SJCRH30 (cell line): ENCODE measurements around the gene RUFY1. TPM values are rescaled to one million over a fixed set of nuclear protein-coding genes. Genes with fewer than 3 reads are reported as not detected.
"Not testable (repeated sequence)": the region's sequence is repeated elsewhere in the genome, so short reads cannot be mapped to it uniquely, and the experiment has no call there.

Source experiments
- DNase-seq, 2 experiments: peaks; one replicate each; pipeline ENCODE4 v3.0.0-alpha.2; 2015 to 2020
- H3K27ac ChIP-seq: fragments of 250-450 bp; sonication (Bioruptor Pico); 2 replicates; pipeline ENCODE4 v1.5.1; 2020; ENCODE audit warnings: mild to moderate bottlenecking, moderate library complexity
- H3K27me3 ChIP-seq: fragments of 250-450 bp; sonication (Bioruptor Pico); 2 replicates; pipeline ENCODE4 v1.5.1; 2020; ENCODE audit warnings: mild to moderate bottlenecking, moderate library complexity
- H3K36me3 ChIP-seq: fragments of 250-450 bp; sonication (Bioruptor Pico); 2 replicates; pipeline ENCODE4 v1.5.1; 2020; ENCODE audit warnings: mild to moderate bottlenecking, moderate library complexity
- H3K4me1 ChIP-seq: fragments of 250-450 bp; sonication (Bioruptor Pico); 2 replicates; pipeline ENCODE4 v1.5.1; 2020; ENCODE audit warnings: mild to moderate bottlenecking, moderate library complexity
- H3K4me3 ChIP-seq: fragments of 250-450 bp; sonication (Bioruptor Pico); 2 replicates; pipeline ENCODE4 v1.5.1; 2020; ENCODE audit warnings: mild to moderate bottlenecking, moderate library complexity
- H3K9me3 ChIP-seq: fragments of 250-450 bp; sonication (Bioruptor Pico); replicated peaks from 2 replicates; pipeline ENCODE4 v1.5.1; 2020; ENCODE audit warnings: mild to moderate bottlenecking, moderate library complexity
- total RNA-seq: library from RNA; depleted of rRNA; stranded (reverse); fragments of >200 nt; shearing (Covaris generic); gene quantifications from 2 replicates; pipeline ENCODE4 v1.2.3, GENCODE V29; 2014; rRNA removed

The RUFY1 gene
- 24.8 and 25.7 TPM in 2 replicates for total RNA-seq

DNA sequence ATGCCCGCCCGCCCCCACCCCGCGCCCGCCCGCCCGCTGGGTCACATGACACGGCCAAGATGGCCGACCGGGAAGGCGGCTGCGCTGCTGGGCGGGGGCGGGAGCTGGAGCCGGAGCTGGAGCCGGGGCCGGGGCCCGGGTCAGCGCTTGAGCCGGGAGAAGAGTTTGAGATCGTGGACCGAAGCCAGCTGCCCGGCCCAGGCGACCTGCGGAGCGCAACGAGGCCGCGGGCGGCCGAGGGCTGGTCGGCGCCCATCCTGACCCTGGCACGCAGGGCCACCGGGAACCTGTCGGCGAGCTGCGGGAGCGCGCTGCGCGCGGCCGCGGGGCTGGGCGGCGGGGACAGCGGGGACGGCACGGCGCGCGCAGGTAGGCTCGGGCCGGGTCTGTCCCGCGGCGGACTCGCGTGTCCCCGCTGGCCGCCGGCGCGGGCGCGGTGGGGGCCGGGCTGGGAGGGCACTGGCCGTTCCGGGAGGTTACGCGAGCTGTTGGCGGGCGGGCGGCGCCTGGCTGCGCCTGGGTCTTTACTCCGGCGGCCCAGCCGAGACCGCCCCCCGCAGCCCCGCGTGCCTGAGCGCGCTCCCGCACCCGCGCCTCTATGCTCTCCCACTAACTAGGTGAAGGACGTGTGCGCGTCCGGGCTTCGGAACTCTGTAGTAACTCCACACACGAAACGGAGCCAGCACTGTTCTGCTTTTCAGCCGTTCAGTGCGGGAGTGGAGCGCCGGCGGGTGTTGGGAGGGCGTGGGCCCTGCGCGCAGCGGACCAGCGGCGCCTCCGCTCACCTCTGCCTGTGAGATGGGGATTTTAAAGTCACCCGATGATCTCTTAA lies at the start of gene RUFY1:
TSS of gene RUFY1 (plus strand) at position 44 of the 832 bp plus-strand sequence. CDS start at position 60, 16 bp downstream.
- Histone ChIP-seq H3K27ac (peak within 1 kb of the TSS; percentile 71), H3K4me3 (peak within 1 kb of the TSS; percentile 82), H3K36me3 (0 out of 2 replicates have a peak, but pooled peaks cover 6% of the 10 kb centered on the region), H3K27me3 (no peaks in the 10 kb centered on the region), H3K9me3 (peaks cover 3% of the 10 kb centered on the region; the same call in 1 of the 2 replicates), H3K4me1 (no peaks in the 10 kb centered on the region)
- DNase-seq: peak; percentile 77 to 79

GRCh38 chr5:179501997-179502396 lies 48.4 kb upstream of the RUFY1 start:
- not testable (repeated sequence) for H3K36me3 ChIP-seq, H3K27ac ChIP-seq, DNase-seq, H3K9me3 ChIP-seq, H3K4me1 ChIP-seq, H3K27me3 ChIP-seq, H3K4me3 ChIP-seq

GRCh38 chr5:179502420-179502819 lies 47.9 kb upstream of the RUFY1 start:
- H3K27me3 ChIP-seq, H3K4me3 ChIP-seq, DNase-seq, H3K9me3 ChIP-seq, H3K27ac ChIP-seq, H3K4me1 ChIP-seq, H3K36me3 ChIP-seq: not testable (repeated sequence)

DNA sequence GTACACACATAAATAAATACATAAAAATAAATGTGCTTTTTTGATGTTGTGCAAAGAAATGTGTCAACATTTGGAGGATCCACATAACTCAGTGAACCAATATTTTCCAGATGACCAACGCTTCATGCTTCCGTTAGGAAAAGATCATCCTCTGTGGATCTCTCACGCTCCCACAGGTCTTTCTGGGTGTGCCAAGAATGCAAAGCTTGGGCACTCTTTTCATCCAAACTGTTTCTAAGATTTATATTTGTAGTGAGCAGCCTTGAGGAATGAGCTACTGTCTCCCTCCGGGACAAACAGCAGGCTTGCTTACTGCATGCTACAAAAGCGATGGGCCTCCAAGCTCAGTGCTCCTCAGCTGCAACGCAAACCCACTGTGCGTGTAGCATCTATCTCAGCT lies 46.2 kb upstream of the RUFY1 start:
- Histone ChIP-seq H3K27ac (no peak overlapping the region), H3K9me3 (no peaks in the 10 kb centered on the region), H3K27me3 (no peaks in the 10 kb centered on the region; the same call in 1 of the 2 replicates), H3K4me1 (no peaks in the 10 kb centered on the region), H3K4me3 (no peak overlapping the region), H3K36me3 (no peaks in the 10 kb centered on the region)
- no peak for DNase-seq

DNA sequence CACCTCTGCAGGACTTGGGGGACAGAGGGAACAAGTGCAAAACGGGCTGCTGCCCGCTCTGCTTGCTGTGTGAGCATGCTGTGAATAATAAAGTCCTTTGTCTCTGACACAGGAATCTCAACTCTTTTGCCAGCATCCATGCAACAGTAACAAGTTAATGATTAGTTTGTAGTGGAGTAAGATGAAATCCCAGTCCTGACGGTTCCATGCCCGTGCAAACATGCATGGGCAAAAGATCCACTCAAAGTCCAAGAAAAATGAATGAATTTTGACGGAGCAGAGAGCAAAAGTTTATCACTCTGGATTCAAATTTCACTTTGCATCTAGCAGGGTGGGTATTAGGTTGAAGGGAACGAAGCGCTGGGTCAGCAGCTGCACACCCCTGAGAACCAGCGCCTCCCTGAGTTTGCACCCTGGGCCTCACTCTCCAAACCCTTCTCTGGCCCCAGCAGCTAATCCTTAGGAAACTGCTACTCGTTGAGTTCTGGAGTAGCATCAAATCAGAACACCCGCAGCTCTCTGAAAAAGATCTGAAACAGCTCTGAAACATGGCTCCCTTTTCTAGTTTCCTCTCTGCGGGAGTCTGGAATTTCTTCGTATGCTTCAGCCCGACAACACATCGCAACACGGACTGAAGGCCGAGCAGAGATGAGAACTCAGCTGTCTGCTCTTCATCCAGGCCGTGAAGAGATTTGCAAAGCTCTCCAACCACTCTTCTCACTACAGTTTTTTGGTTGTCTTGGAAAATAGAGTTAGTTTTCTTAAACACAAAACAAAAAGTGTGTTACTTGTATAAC lies 45.6 kb upstream of the RUFY1 start:
- no peak for DNase-seq
- Histone ChIP-seq H3K4me3 (no peak overlapping the region), H3K9me3 (no peaks in the 10 kb centered on the region), H3K4me1 (no peaks in the 10 kb centered on the region), H3K36me3 (no peaks in the 10 kb centered on the region), H3K27me3 (no peaks in the 10 kb centered on the region; the same call in 1 of the 2 replicates), H3K27ac (no peak overlapping the region)

DNA sequence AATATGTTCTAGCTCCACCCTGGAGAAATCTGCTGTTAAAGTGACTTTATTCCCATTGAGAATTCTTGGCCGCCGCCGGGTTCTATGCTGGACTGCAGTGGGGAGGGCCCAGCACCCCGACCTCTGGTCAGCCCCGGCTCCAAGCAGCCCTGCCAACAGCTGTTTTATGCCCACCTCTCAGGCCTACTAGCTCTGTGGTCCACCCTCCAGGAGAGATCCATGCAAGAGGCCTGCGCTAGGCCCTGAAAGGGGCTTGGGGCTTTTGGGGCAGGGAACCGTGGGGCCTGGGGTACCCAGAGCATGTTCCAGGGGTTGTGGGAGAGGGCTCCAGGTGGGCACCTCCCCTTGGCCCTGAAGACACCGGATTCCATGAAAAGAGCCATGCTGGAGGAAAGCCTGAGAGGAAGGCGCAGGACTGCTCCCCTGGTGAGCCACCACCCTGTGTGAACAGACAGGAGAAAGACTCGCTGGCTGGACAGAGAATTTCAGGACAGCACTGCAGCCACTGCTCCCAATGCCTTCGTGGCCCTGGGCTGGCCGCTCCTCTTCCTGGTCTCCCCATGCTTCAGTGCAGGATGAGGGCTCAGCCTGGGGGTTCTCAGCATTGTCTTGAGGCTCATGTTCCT lies 44.6 kb upstream of the RUFY1 start:
- Histone ChIP-seq H3K36me3 (no peaks in the 10 kb centered on the region), H3K4me3 (no peak overlapping the region), H3K4me1 (no peaks in the 10 kb centered on the region), H3K9me3 (no peaks in the 10 kb centered on the region), H3K27me3 (no peaks in the 10 kb centered on the region; the same call in 1 of the 2 replicates), H3K27ac (no peak overlapping the region)
- no peak for DNase-seq

GRCh38 chr5:179509239-179509638 lies 41.1 kb upstream of the RUFY1 start:
- no peaks in the 10 kb centered on the region for H3K36me3 ChIP-seq
- H3K9me3 ChIP-seq: no peaks in the 10 kb centered on the region
- H3K4me1 ChIP-seq: no peaks in the 10 kb centered on the region
- no peak for DNase-seq
- H3K27me3 ChIP-seq: no peaks in the 10 kb centered on the region; the same call in 1 of the 2 replicates
- no peak overlapping the region for H3K27ac ChIP-seq
- H3K4me3 ChIP-seq: no peak overlapping the region

DNA sequence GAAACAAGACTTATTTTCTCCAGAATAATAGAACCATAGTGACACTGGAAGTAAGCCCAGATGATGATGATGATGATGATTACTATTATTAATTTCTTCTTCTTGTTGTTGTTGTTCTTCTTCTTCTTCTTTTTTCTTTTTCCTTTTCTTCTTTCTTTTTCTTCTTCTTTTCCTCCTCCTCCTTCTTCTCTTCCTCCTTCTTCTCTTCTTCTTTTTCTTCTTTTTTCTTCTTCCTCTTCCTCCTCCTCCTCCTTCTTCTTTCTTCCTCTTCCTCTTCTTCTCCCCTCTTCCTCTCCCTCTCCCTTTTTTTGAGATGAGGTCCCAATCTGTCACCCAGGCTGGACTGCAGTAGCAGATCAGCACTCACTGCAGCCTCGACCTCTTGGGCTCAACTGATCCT lies 40.5 kb upstream of the RUFY1 start:
- Histone ChIP-seq H3K27me3 (no peaks in the 10 kb centered on the region; the same call in 1 of the 2 replicates), H3K4me1 (no peaks in the 10 kb centered on the region), H3K4me3 (no peak overlapping the region), H3K27ac (no peak overlapping the region), H3K9me3 (no peaks in the 10 kb centered on the region), H3K36me3 (no peaks in the 10 kb centered on the region)
- no peak for DNase-seq

DNA sequence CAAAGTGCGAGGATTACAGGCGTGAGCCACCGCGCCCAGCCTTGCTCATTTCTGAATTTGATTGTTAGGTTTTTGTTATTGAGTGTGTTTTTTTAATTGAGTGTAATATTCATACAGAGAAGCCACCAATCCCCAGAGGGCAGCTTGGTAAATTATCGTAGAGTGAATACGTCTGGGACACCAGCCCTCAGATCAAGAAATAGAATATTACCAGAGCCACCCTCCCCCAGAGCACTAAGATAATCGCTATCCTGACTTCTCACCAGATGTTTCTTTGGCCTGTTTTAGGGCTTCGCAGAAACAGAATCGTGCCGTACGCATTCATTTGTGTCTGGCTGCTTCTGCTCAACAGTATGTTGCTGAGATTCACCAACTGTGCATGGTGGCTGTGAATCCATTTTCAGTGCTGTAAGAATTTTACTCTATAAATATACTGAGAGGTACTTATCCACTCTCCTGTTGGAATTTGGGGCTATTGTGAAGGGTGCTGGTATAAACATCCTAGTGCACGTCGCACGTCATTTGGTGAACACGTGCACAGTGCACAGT lies 37.8 kb upstream of the RUFY1 start:
- Histone ChIP-seq H3K27me3 (no peaks in the 10 kb centered on the region), H3K36me3 (no peaks in the 10 kb centered on the region), H3K4me1 (no peaks in the 10 kb centered on the region), H3K27ac (no peak overlapping the region), H3K4me3 (no peak overlapping the region), H3K9me3 (no peaks in the 10 kb centered on the region)
- no peak for DNase-seq

DNA sequence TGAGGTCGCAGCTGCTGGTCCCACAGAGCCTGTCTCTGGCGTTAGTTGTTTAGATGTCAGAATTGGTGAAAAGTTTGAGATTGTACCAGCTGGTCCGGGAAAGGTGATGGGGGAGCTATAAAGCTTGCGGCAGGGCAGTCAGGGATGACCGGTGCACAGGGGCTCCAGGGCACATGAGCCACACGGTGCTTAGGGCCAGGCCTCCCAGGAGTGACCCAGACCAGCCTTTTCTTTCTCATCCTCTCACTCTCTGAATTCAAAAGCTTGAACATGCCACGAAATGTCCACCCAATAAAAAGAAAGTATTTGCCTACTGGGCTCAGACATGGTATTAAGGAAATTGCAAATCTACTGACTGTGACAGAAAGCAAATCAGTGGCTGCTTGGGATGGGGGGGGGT lies 34.9 kb upstream of the RUFY1 start:
- H3K27ac ChIP-seq, DNase-seq, H3K9me3 ChIP-seq, H3K4me1 ChIP-seq, H3K27me3 ChIP-seq, H3K4me3 ChIP-seq, H3K36me3 ChIP-seq: not testable (repeated sequence)

GRCh38 chr5:179516221-179516620 lies 34.1 kb upstream of the RUFY1 start:
- Histone ChIP-seq H3K36me3 (no peaks in the 10 kb centered on the region), H3K4me3 (no peak overlapping the region), H3K27me3 (no peaks in the 10 kb centered on the region), H3K4me1 (no peaks in the 10 kb centered on the region), H3K27ac (no peak overlapping the region), H3K9me3 (no peaks in the 10 kb centered on the region)
- no peak for DNase-seq

GRCh38 chr5:179517746-179518145 lies 32.6 kb upstream of the RUFY1 start:
- H3K36me3 ChIP-seq, DNase-seq, H3K27me3 ChIP-seq, H3K27ac ChIP-seq, H3K9me3 ChIP-seq, H3K4me1 ChIP-seq, H3K4me3 ChIP-seq: not testable (repeated sequence)

GRCh38 chr5:179518369-179518768 lies 32.0 kb upstream of the RUFY1 start:
- not testable (repeated sequence) for H3K9me3 ChIP-seq, DNase-seq, H3K27ac ChIP-seq, H3K36me3 ChIP-seq, H3K4me3 ChIP-seq, H3K4me1 ChIP-seq, H3K27me3 ChIP-seq

GRCh38 chr5:179519416-179520070 lies 30.8 kb upstream of the RUFY1 start:
- not testable (repeated sequence) for H3K4me1 ChIP-seq, DNase-seq, H3K27ac ChIP-seq, H3K4me3 ChIP-seq, H3K36me3 ChIP-seq, H3K27me3 ChIP-seq, H3K9me3 ChIP-seq
